CD1c-positive myeloid dendritic cell (primary cell): ENCODE measurements around the gene NDUFB2.
"Not testable (repeated sequence)": the region's sequence is repeated elsewhere in the genome, so short reads cannot be mapped to it uniquely, and the experiment has no call there.

Source experiments
- DNase-seq: peaks from one replicate; pipeline ENCODE4 v3.0.0-alpha.2; 2016; ENCODE audit errors: extremely low spot score

Gene NDUFB2

GRCh38 chr7:140734096-140734495 is 37.6 kb downstream of the NDUFB2 start:
- DNase-seq, result no peak

- no peak for DNase-seq
These were observed 38.2 kb downstream of the NDUFB2 start for GRCh38 chr7:140734729-140735128.

- DNase-seq, result no peak
These were observed 41.8 kb downstream of the NDUFB2 start for GRCh38 chr7:140738280-140738679.

- not testable (repeated sequence) for DNase-seq
These were observed 46.7 kb downstream of the NDUFB2 start for GRCh38 chr7:140743255-140743654.

- no peak for DNase-seq
These were observed 47.5 kb downstream of the NDUFB2 start for GRCh38 chr7:140744005-140744404.

GRCh38 chr7:140745266-140746058 is 49.0 kb downstream of the NDUFB2 start:
- peak; percentile 9 for DNase-seq

- no peak for DNase-seq
These were observed 50.2 kb downstream of the NDUFB2 start for GRCh38 chr7:140746751-140747150.

- DNase-seq, result peak; percentile 12
These were observed 56.0 kb downstream of the NDUFB2 start for GRCh38 chr7:140752533-140752932.

- no peak for DNase-seq
These were observed 58.0 kb downstream of the NDUFB2 start for GRCh38 chr7:140754506-140754905.
